Activated CD4-positive, alpha-beta T cell treated with anti-CD3 and anti-CD28 coated beads for 4 hours (primary cell): ENCODE results near the gene TMEM53.

Experiments
- DNase-seq, 2 donors: peaks; one replicate each; pipeline ENCODE4 v3.0.0-alpha.2; 2020

Gene TMEM53

GRCh38 chr1:44696789-44697345 is 22.6 kb upstream of the TMEM53 start:
- peak; percentile 7 to 22 for DNase-seq

- no peak for DNase-seq
Measured at GRCh38 chr1:44696101-44696500, 21.8 kb upstream of the TMEM53 start.

- DNase-seq, result no peak
Measured at GRCh38 chr1:44695671-44696070, 21.4 kb upstream of the TMEM53 start.

GRCh38 chr1:44694863-44695478 is 20.7 kb upstream of the TMEM53 start:
- no peak for DNase-seq

- DNase-seq, result no peak
Measured at GRCh38 chr1:44693900-44694299, 19.6 kb upstream of the TMEM53 start.

GRCh38 chr1:44693159-44693558 is 18.9 kb upstream of the TMEM53 start:
- DNase-seq, result no peak

GRCh38 chr1:44689447-44689765 is 15.1 kb upstream of the TMEM53 start:
- DNase-seq, result no peak

- DNase-seq, result no peak
Measured at GRCh38 chr1:44688760-44689446, 14.6 kb upstream of the TMEM53 start.

GRCh38 chr1:44685881-44686280 is 11.6 kb upstream of the TMEM53 start:
- DNase-seq, result no peak

- DNase-seq, result no peak
Measured at GRCh38 chr1:44685218-44685617, 10.9 kb upstream of the TMEM53 start.

GRCh38 chr1:44684525-44684924 is 10.2 kb upstream of the TMEM53 start:
- no peak for DNase-seq

GRCh38 chr1:44682883-44683265 is 8.6 kb upstream of the TMEM53 start:
- DNase-seq, result no peak

GRCh38 chr1:44681905-44682882 is 7.9 kb upstream of the TMEM53 start:
- DNase-seq, result no peak

- no peak for DNase-seq
Measured at GRCh38 chr1:44679468-44679867, 5.2 kb upstream of the TMEM53 start.

GRCh38 chr1:44678626-44679025 is 4.3 kb upstream of the TMEM53 start:
- DNase-seq, result no peak

- no peak for DNase-seq
Measured at GRCh38 chr1:44678120-44678519, 3.8 kb upstream of the TMEM53 start.

- DNase-seq, result no peak
Measured at GRCh38 chr1:44677201-44677766, 3.0 kb upstream of the TMEM53 start.

GRCh38 chr1:44676484-44677200 is 2.4 kb upstream of the TMEM53 start:
- DNase-seq, result no peak

- DNase-seq, result no peak
Measured at GRCh38 chr1:44675186-44675585, 905 bp upstream of the TMEM53 start.

- DNase-seq, result no peak
Measured at GRCh38 chr1:44673675-44674112, 587 bp downstream of the TMEM53 start.

- DNase-seq, result no peak
Measured at GRCh38 chr1:44672961-44673674, 1.2 kb downstream of the TMEM53 start.
